Measurements from ENCODE around the gene CNKSR2.
"Not testable (repeated sequence)": the region's sequence is repeated elsewhere in the genome, so short reads cannot be mapped to it uniquely, and the experiment has no call there.

The CNKSR2 gene

DNA sequence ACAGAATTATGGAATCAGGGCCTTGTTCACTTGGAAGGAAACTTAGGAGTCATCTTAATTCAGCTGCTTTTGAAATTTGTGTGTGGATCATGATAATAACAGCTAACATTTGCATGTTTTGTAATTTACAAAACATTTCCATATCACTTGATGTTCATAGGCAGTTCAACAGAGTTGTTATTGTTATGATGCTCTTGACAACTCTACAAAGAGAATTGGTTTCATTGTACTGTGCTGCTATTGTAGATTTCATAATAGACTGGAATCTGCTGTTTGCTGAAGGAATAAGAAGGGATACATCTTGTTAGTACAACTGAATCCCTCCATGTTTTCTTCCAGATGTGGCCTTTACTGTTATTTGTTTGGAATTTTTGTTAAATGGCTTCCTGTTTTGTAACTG, 83.5 kb downstream of the CNKSR2 start:
- H3K4me3 ChIP-seq (ENCODE audit: low read depth, low read length) = no peak overlapping the region
- no peaks in the 10 kb centered on the region for H3K4me1 ChIP-seq (ENCODE audit: control insufficient read depth, insufficient read depth, low read length)
- no peaks in the 10 kb centered on the region for H3K27me3 ChIP-seq (ENCODE audit: control insufficient read depth, insufficient read depth, low read length)
- H3K9ac ChIP-seq (ENCODE audit: low read depth, low read length) = no peak overlapping the region
- H3K9me3 ChIP-seq (ENCODE audit: control insufficient read depth, insufficient read depth, low read length) = no peaks in the 10 kb centered on the region
- H3K36me3 ChIP-seq (ENCODE audit: control insufficient read depth, insufficient read depth, low read length) = no peaks in the 10 kb centered on the region

DNA sequence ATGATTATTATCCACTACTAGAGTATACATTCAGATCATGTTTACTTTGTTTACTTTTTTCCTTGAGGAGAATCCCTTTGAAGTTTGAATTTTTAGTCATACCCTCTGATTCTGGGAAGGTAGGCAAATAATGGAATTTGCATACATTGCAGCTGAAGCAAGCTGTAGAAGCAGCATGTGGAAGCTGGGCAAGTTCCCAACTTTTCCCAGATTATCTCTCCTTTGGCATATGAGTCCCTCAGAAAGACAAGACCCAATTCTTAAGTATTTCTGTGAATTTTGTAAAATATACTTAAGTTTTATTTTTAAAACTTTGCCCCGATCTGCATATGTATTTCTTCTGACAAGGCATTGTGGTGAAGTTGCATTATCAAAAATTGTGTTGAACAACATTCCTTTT, 94.9 kb downstream of the CNKSR2 start:
- H3K27me3 ChIP-seq (ENCODE audit: control insufficient read depth, insufficient read depth, low read length) = no peaks in the 10 kb centered on the region
- no peaks in the 10 kb centered on the region for H3K4me1 ChIP-seq (ENCODE audit: control insufficient read depth, insufficient read depth, low read length)
- no peaks in the 10 kb centered on the region for H3K9me3 ChIP-seq (ENCODE audit: control insufficient read depth, insufficient read depth, low read length)
- H3K4me3 ChIP-seq (ENCODE audit: low read depth, low read length) = no peak overlapping the region
- no peak overlapping the region for H3K9ac ChIP-seq (ENCODE audit: low read depth, low read length)
- H3K36me3 ChIP-seq (ENCODE audit: control insufficient read depth, insufficient read depth, low read length) = no peaks in the 10 kb centered on the region

DNA sequence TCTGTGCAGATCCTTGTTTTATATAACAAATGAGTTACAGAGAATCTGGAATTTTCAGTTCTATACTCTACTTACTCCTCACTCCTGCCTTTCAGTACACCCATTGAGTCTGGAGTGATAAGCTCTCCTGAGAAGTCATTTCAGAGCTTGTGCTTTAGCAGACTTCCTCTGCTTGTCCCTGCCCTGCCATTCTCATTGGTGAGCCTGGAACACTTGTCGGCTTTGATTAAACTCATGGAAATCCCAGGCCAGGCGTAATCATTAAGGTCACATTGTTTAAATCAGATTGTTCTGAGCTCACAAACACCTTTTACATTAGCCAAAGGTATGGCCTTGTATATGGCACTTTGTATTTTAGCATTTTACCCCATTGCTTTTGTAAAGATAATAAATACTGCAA, 102.7 kb downstream of the CNKSR2 start:
- Histone ChIP-seq H3K4me3 (ENCODE audit: low read depth, low read length) (no peak overlapping the region), H3K27me3 (ENCODE audit: control insufficient read depth, insufficient read depth, low read length) (no peaks in the 10 kb centered on the region), H3K36me3 (ENCODE audit: control insufficient read depth, insufficient read depth, low read length) (no peaks in the 10 kb centered on the region), H3K4me1 (ENCODE audit: control insufficient read depth, insufficient read depth, low read length) (no peaks in the 10 kb centered on the region), H3K9me3 (ENCODE audit: control insufficient read depth, insufficient read depth, low read length) (no peaks in the 10 kb centered on the region), H3K9ac (ENCODE audit: low read depth, low read length) (no peak overlapping the region)

DNA sequence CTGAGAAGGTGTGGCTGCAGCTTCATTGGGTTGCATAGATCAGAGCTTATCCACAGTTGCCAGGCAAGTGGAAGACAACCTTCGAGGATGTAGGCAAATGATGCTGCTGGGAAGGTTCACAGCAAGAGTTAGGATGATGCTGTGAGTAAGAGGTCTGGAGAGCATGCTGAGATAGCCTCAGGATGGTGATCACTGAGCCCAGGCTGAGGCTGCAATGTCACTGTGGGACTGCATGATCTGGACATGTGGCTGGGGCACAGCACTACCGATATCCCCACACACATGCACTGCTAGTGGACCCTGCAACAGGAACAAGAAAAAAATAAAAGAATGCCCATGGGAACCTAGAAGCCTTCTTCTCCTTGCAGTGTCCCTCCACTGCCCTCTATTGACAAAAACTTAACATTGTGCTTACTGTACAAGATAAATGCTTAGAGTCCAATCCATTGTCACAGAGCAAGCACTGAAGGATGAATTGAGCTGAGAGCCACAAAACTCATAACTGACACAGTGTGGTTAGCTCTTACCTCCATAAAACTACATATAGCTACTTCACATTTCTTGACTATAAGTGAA, 105.6 kb downstream of the CNKSR2 start:
- no peaks in the 10 kb centered on the region for H3K9me3 ChIP-seq (ENCODE audit: control insufficient read depth, insufficient read depth, low read length)
- H3K36me3 ChIP-seq (ENCODE audit: control insufficient read depth, insufficient read depth, low read length) = no peaks in the 10 kb centered on the region
- no peak overlapping the region for H3K4me3 ChIP-seq (ENCODE audit: low read depth, low read length)
- no peaks in the 10 kb centered on the region for H3K4me1 ChIP-seq (ENCODE audit: control insufficient read depth, insufficient read depth, low read length)
- no peak overlapping the region for H3K9ac ChIP-seq (ENCODE audit: low read depth, low read length)
- H3K27me3 ChIP-seq (ENCODE audit: control insufficient read depth, insufficient read depth, low read length) = no peaks in the 10 kb centered on the region

DNA sequence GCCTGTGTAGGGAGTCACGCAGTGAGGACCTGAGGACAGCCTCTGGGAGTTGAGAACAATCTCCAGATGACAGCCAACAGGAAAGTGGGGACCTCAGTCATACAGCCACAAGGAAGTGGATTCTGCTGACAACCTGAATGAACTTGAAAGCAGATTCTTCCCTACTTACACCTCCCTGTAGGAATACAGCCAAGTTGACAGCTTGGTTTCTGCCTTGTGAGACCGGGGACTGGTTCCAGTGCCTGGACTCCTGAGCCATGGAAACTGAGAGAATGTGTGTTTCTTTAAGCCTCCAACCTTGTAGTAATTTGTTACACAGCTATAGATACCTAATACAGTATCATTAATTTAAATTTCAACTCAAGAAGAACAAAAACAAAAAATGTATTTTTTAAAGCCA, 107.5 kb downstream of the CNKSR2 start:
- no peaks in the 10 kb centered on the region for H3K36me3 ChIP-seq (ENCODE audit: control insufficient read depth, insufficient read depth, low read length)
- H3K4me3 ChIP-seq (ENCODE audit: low read depth, low read length) = no peak overlapping the region
- no peaks in the 10 kb centered on the region for H3K9me3 ChIP-seq (ENCODE audit: control insufficient read depth, insufficient read depth, low read length)
- no peak overlapping the region for H3K9ac ChIP-seq (ENCODE audit: low read depth, low read length)
- H3K4me1 ChIP-seq (ENCODE audit: control insufficient read depth, insufficient read depth, low read length) = no peaks in the 10 kb centered on the region
- H3K27me3 ChIP-seq (ENCODE audit: control insufficient read depth, insufficient read depth, low read length) = no peaks in the 10 kb centered on the region

DNA sequence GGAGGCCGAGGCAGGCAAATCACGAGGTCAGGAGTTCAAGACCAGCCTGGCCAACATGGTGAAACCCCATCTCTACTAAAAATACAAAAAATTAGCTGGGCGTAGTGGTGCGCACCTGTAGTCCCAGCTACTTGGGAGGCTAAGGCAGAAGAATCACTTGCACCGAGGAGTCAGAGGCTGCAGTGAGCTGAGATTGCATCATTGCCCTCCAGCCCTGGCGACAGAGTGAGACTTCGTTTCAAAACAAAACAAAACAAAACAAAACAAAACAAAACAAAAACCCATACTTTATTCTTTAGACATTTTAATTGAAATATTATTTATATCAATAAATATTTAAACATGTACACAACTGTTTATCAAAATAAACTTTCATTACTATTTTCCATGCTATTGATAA, 109.8 kb downstream of the CNKSR2 start:
- H3K36me3 ChIP-seq (ENCODE audit: control insufficient read depth, insufficient read depth, low read length); H3K9ac ChIP-seq (ENCODE audit: low read depth, low read length); H3K27me3 ChIP-seq (ENCODE audit: control insufficient read depth, insufficient read depth, low read length); H3K9me3 ChIP-seq (ENCODE audit: control insufficient read depth, insufficient read depth, low read length); H3K4me1 ChIP-seq (ENCODE audit: control insufficient read depth, insufficient read depth, low read length); H3K4me3 ChIP-seq (ENCODE audit: low read depth, low read length): not testable (repeated sequence)

DNA sequence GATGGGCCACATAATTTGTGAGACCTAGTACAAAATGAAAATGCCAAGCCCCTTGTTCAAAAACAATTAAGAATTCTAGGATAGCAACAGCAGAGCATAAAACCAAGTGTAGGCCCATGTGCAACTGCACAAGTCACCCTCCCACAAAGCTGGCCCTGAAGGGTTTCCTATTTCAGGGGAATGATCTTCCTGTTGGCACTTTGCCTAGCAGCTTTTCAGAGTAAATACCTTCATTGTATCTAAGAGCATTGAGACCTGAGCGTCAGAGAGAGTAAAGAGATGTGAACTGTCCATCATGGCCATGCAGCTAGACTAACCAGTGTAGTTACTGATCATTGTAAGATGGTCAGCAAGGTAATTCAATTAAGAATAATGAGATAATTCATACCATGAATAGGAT, 113.6 kb downstream of the CNKSR2 start:
- H3K27me3 ChIP-seq (ENCODE audit: control insufficient read depth, insufficient read depth, low read length) = no peaks in the 10 kb centered on the region
- H3K36me3 ChIP-seq (ENCODE audit: control insufficient read depth, insufficient read depth, low read length) = no peaks in the 10 kb centered on the region
- H3K4me1 ChIP-seq (ENCODE audit: control insufficient read depth, insufficient read depth, low read length) = peaks cover 9% of the 10 kb centered on the region
- H3K9me3 ChIP-seq (ENCODE audit: control insufficient read depth, insufficient read depth, low read length) = no peaks in the 10 kb centered on the region
- no peak overlapping the region for H3K4me3 ChIP-seq (ENCODE audit: low read depth, low read length)
- no peak overlapping the region for H3K9ac ChIP-seq (ENCODE audit: low read depth, low read length)

DNA sequence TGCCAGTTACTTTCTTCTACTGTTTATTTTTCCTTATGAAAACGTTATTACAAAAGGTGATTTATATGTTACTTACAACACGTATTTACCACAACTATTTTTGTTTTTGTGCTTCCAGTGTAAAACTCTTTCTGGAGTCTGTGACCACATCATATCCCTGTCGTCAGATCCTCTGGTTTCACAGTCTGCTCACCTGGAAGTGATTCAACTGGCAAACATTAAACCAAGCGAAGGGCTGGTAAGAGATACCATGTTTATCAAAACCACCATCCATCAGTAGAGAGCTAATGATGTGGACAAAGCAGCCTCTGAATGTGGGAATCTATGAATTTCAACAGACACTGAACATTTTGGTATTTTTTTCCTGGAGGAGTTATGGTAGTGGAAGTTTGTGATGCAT, 116.1 kb downstream of the CNKSR2 start:
- Histone ChIP-seq H3K9me3 (ENCODE audit: control insufficient read depth, insufficient read depth, low read length) (no peaks in the 10 kb centered on the region), H3K4me3 (ENCODE audit: low read depth, low read length) (no peak overlapping the region), H3K9ac (ENCODE audit: low read depth, low read length) (no peak overlapping the region), H3K4me1 (ENCODE audit: control insufficient read depth, insufficient read depth, low read length) (peaks cover 9% of the 10 kb centered on the region), H3K36me3 (ENCODE audit: control insufficient read depth, insufficient read depth, low read length) (no peaks in the 10 kb centered on the region), H3K27me3 (ENCODE audit: control insufficient read depth, insufficient read depth, low read length) (no peaks in the 10 kb centered on the region)

DNA sequence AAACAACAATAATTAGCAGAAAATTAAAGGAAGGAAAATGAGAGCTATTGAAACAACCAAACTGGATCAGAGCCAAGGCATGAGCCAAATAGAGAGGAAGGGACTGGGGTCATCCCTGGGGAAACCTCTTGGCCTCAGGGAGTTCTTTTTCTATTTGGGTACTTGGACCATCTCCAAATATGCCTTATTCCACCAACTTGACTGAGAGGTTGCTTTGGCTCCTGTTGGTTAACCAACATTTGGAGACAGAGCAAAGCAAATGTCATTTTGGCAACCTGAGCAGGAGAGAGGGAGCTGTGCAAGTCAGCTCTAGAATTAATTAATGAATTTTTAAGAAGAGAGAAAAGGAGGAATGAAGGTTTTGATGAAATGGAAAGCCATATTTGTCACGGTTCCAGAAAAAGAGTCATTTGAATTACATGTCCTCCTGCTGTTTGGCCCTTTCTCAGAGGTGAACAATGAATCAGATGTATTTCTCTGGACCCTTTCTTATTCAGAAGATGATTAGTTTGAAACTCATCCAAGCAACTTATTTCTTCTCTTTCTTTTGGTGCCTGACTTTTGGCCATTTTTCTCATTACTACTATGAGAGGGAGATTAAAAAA, 119.1 kb downstream of the CNKSR2 start:
- H3K4me1 ChIP-seq (ENCODE audit: control insufficient read depth, insufficient read depth, low read length) = peaks cover 3% of the 10 kb centered on the region
- no peaks in the 10 kb centered on the region for H3K27me3 ChIP-seq (ENCODE audit: control insufficient read depth, insufficient read depth, low read length)
- no peaks in the 10 kb centered on the region for H3K36me3 ChIP-seq (ENCODE audit: control insufficient read depth, insufficient read depth, low read length)
- H3K9ac ChIP-seq (ENCODE audit: low read depth, low read length) = no peak overlapping the region
- no peak overlapping the region for H3K4me3 ChIP-seq (ENCODE audit: low read depth, low read length)
- H3K9me3 ChIP-seq (ENCODE audit: control insufficient read depth, insufficient read depth, low read length) = no peaks in the 10 kb centered on the region

DNA sequence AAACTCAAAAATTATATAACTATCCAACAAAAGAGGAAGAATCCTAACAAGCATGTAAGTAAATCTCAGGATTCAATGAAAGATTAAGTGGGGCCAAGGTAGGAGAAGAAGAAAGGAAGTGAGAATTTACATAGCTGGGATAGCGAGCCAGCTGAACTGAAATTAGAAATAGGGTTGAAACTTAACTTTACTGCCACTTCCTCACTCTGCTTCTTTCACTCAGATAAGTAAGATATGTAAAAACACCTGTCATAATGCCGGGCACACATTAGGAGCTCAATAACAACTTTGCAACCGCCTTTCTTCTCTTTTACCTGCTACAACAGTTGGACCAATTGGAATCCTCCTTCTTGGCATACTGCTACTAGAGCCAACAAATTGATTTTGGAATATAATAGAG, 129.4 kb downstream of the CNKSR2 start:
- Histone ChIP-seq H3K9ac (ENCODE audit: low read depth, low read length) (no peak overlapping the region), H3K4me1 (ENCODE audit: control insufficient read depth, insufficient read depth, low read length) (no peaks in the 10 kb centered on the region), H3K27me3 (ENCODE audit: control insufficient read depth, insufficient read depth, low read length) (no peaks in the 10 kb centered on the region), H3K9me3 (ENCODE audit: control insufficient read depth, insufficient read depth, low read length) (no peaks in the 10 kb centered on the region), H3K4me3 (ENCODE audit: low read depth, low read length) (no peak overlapping the region), H3K36me3 (ENCODE audit: control insufficient read depth, insufficient read depth, low read length) (no peaks in the 10 kb centered on the region)

DNA sequence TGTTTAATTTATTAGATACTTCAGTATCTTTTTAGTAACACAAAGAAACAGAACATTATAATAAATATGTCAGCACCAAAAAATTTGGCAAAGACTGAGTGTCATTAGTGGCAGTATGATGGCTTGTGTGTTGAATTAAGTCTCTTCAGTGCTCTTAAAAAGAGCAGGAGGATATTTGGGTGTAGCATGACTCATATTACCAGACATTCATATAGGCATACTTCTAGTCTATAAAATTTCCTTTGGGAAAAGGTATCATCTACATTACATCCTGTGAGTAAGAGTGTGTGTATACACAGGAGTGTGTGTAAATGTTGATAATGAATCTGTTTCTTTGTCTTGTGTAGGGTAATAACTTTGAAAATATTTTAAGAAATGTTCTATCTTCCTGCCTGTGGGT, 135.7 kb downstream of the CNKSR2 start:
- Histone ChIP-seq H3K4me3 (ENCODE audit: low read depth, low read length) (no peak overlapping the region), H3K27me3 (ENCODE audit: control insufficient read depth, insufficient read depth, low read length) (no peaks in the 10 kb centered on the region), H3K9me3 (ENCODE audit: control insufficient read depth, insufficient read depth, low read length) (no peaks in the 10 kb centered on the region), H3K36me3 (ENCODE audit: control insufficient read depth, insufficient read depth, low read length) (no peaks in the 10 kb centered on the region), H3K4me1 (ENCODE audit: control insufficient read depth, insufficient read depth, low read length) (no peaks in the 10 kb centered on the region), H3K9ac (ENCODE audit: low read depth, low read length) (no peak overlapping the region)

DNA sequence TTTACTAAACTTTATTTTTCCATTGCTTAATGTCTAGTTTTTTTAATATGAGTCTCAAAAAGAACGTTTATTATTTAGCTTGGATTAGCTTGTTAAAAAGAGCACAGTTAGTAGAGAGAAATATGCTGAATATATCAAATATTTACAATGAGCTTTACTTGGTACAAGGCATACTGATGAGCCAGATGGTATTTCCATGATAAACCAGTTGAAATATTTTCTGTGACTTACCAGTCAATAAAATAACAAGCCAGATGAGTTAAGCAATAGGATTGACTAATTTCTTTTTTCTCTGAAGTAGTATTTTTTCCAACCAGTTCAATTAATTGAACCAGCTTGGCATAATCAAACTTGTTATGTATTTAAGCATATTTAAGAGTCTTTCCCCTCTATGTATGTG, 149.8 kb downstream of the CNKSR2 start:
- H3K4me1 ChIP-seq (ENCODE audit: control insufficient read depth, insufficient read depth, low read length) = no peaks in the 10 kb centered on the region
- no peaks in the 10 kb centered on the region for H3K27me3 ChIP-seq (ENCODE audit: control insufficient read depth, insufficient read depth, low read length)
- H3K36me3 ChIP-seq (ENCODE audit: control insufficient read depth, insufficient read depth, low read length) = no peaks in the 10 kb centered on the region
- no peak overlapping the region for H3K9ac ChIP-seq (ENCODE audit: low read depth, low read length)
- H3K9me3 ChIP-seq (ENCODE audit: control insufficient read depth, insufficient read depth, low read length) = no peaks in the 10 kb centered on the region
- H3K4me3 ChIP-seq (ENCODE audit: low read depth, low read length) = no peak overlapping the region
